Nephron (organoid): Measurements from ENCODE around the gene PLA2G4E.

Experiments used
- H3K27ac Mint-ChIP-seq, 3 experiments: 2 replicates each; pipeline ENCODE4 v1.8.0; 2020; ENCODE audit warnings: mixed read lengths in 3 of 3, mild to moderate bottlenecking in 2 of 3, moderate library complexity in 1 of 3
- H3K27me3 Mint-ChIP-seq: 2 replicates; pipeline ENCODE4 v1.8.0; 2021; ENCODE audit warnings: low read depth, mild to moderate bottlenecking, moderate library complexity, mixed read lengths
- H3K36me3 Mint-ChIP-seq: 2 replicates; pipeline ENCODE4 v1.8.0; 2020; ENCODE audit warnings: low read depth, mixed read lengths
- H3K4me1 Mint-ChIP-seq: 2 replicates; pipeline ENCODE4 v1.8.0; 2020; ENCODE audit warnings: mixed read lengths
- H3K4me3 Mint-ChIP-seq, 3 experiments: 2 replicates each; pipeline ENCODE4 v1.8.0; 2020; ENCODE audit warnings: mild to moderate bottlenecking in 3 of 3, mixed read lengths in 3 of 3, moderate library complexity in 2 of 3
- H3K9me3 Mint-ChIP-seq: 2 replicates; pipeline ENCODE4 v1.8.0; 2020; ENCODE audit warnings: mixed read lengths
- TF ChIP-seq, protein P1 (sequence below), 3 experiments: fragments of 200-600 bp; sonication (generic); IDR thresholded peaks; one replicate each; pipeline ENCODE4 v1.5.0; 2021; ENCODE audit warnings: antibody characterized with exemption in 3 of 3; ENCODE audit not compliant: unreplicated experiment in 3 of 3

PLA2G4E gene

GRCh38 chr15:41950127-41950483 lies 70.7 kb downstream of the PLA2G4E start:
- no peak overlapping the region for H3K4me3 Mint-ChIP-seq
- peaks cover 35% of the 10 kb centered on the region for H3K4me1 Mint-ChIP-seq
- H3K27me3 Mint-ChIP-seq, result peaks cover 3% of the 10 kb centered on the region
- no peaks in the 10 kb centered on the region for H3K36me3 Mint-ChIP-seq
- H3K9me3 Mint-ChIP-seq, result no peaks in the 10 kb centered on the region
- TF ChIP-seq, protein P1, sequence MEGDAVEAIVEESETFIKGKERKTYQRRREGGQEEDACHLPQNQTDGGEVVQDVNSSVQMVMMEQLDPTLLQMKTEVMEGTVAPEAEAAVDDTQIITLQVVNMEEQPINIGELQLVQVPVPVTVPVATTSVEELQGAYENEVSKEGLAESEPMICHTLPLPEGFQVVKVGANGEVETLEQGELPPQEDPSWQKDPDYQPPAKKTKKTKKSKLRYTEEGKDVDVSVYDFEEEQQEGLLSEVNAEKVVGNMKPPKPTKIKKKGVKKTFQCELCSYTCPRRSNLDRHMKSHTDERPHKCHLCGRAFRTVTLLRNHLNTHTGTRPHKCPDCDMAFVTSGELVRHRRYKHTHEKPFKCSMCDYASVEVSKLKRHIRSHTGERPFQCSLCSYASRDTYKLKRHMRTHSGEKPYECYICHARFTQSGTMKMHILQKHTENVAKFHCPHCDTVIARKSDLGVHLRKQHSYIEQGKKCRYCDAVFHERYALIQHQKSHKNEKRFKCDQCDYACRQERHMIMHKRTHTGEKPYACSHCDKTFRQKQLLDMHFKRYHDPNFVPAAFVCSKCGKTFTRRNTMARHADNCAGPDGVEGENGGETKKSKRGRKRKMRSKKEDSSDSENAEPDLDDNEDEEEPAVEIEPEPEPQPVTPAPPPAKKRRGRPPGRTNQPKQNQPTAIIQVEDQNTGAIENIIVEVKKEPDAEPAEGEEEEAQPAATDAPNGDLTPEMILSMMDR (IDR thresholded peaks at IDR 0.05; ENCODE audit: unreplicated experiment in 3 of 3), result no peak
- peak overlapping the region; percentile 12 to 71 (median 29) for H3K27ac Mint-ChIP-seq

DNA sequence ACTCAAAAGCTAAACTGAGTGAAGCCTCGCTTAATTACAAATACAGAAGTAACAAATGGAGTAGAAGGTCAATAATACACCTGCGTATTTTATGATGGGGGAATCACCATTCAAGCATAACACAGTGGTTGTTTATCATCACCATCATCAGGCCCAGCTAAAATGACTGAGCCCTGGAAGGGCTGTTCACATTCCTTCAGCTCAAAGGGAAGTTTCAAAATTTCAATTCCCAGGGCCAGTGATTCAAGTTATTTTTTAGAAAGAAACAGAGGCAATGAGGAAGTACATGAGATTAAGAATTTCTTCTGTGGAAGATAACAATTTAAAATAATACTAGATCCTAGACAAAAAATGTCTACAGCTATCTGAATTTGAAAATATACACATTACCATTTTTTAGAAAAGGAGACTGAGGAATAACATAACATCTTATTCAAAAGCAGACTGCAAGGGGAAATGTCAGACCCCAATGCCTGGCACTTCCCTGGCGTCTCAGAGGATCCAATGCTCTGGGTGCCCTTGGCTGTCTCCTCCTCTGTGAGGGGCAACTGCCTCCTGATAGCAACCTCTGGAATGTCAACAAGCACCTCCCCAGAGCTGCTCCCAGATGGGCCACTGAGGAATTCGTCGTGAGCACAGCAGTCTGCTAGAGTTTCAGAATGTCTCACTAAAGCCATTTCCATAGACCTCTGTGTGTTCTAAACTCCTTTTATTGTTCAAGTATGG lies 71.3 kb downstream of the PLA2G4E start:
- Mint-ChIP-seq H3K9me3 (no peaks in the 10 kb centered on the region), H3K27me3 (peaks cover 3% of the 10 kb centered on the region), H3K27ac (peak overlapping the region; percentile 51 to 71 (median 60))

GRCh38 chr15:41948490-41948889 lies 72.4 kb downstream of the PLA2G4E start:
- Mint-ChIP-seq H3K9me3 (no peaks in the 10 kb centered on the region), H3K27ac (no peak overlapping the region), H3K4me3 (no peak overlapping the region), H3K27me3 (peaks cover 3% of the 10 kb centered on the region), H3K4me1 (peaks cover 51% of the 10 kb centered on the region), H3K36me3 (no peaks in the 10 kb centered on the region)
- TF ChIP-seq, protein P1 (IDR thresholded peaks at IDR 0.05; ENCODE audit: unreplicated experiment in 3 of 3), result no peak

More for the DNA sequence above, 71.3 kb downstream of the PLA2G4E start:
- Mint-ChIP-seq H3K4me3 (no peak overlapping the region), H3K36me3 (no peaks in the 10 kb centered on the region), H3K4me1 (peaks cover 41% of the 10 kb centered on the region)
- TF ChIP-seq, protein P1 (IDR thresholded peaks at IDR 0.05; ENCODE audit: unreplicated experiment in 3 of 3), result no peak

DNA sequence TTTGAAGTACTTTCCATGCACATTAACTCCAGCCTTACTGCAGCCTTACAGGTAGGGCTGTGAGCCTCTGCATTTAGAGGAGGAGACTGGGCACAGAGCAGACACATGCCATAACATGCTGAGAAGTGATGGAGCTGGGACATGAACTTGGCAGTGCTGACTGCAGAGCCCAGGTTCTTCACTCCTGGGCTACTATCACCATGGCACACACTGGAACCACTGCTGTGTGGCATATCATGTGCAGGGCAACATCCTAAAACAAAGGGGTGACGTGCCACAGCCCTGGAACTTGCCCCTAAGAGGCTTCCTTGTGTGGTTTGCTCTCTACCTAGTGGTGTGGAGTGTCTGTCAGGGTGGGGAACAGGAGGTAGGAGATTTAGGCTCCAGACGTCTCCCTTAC lies 73.9 kb downstream of the PLA2G4E start:
- Mint-ChIP-seq H3K36me3 (no peaks in the 10 kb centered on the region), H3K4me1 (peaks cover 60% of the 10 kb centered on the region), H3K9me3 (no peaks in the 10 kb centered on the region), H3K4me3 (no peak overlapping the region), H3K27ac (peak overlapping the region in 2 of 3 experiments; percentile 14 to 26), H3K27me3 (peaks cover 3% of the 10 kb centered on the region)
- TF ChIP-seq, protein P1 (IDR thresholded peaks at IDR 0.05; ENCODE audit: unreplicated experiment in 3 of 3), result no peak

GRCh38 chr15:41945731-41946130 lies 75.1 kb downstream of the PLA2G4E start:
- H3K36me3 Mint-ChIP-seq, result no peaks in the 10 kb centered on the region
- TF ChIP-seq, protein P1 (IDR thresholded peaks at IDR 0.05; ENCODE audit: unreplicated experiment in 3 of 3), result no peak
- peaks cover 66% of the 10 kb centered on the region for H3K4me1 Mint-ChIP-seq
- no peak overlapping the region for H3K4me3 Mint-ChIP-seq
- no peaks in the 10 kb centered on the region for H3K9me3 Mint-ChIP-seq
- peaks cover 3% of the 10 kb centered on the region for H3K27me3 Mint-ChIP-seq
- peak overlapping the region; percentile 65 to 79 (median 74) for H3K27ac Mint-ChIP-seq

DNA sequence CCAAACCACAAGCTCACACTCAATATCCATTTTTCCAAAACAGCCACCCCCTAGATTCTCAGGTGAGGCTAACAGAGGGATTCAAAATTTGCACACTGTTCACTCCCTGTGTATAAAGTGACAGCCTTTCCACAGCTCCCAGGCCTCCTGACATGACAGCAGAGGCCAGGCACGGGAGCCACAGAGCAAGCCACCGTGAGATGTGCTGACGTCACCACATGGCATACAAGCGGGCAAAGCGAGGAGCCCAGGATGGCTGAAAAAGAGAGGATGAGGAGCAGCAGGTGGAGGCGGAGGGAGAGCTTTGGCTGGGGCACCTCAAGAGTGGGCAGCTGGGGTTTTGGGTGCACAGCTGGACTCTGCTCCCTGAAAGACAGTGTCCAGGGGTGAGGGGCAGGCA lies 75.6 kb downstream of the PLA2G4E start:
- Mint-ChIP-seq H3K4me3 (peak overlapping the region in 1 of 3 experiments; percentile 15), H3K9me3 (no peaks in the 10 kb centered on the region), H3K36me3 (no peaks in the 10 kb centered on the region), H3K4me1 (peaks cover 66% of the 10 kb centered on the region), H3K27me3 (peaks cover 3% of the 10 kb centered on the region), H3K27ac (peak overlapping the region; percentile 35 to 79 (median 74))
- TF ChIP-seq, protein P1 (IDR thresholded peaks at IDR 0.05; ENCODE audit: unreplicated experiment in 3 of 3), result no peak
